Measurements from ENCODE around the gene SNTG2.

- TF ChIP-seq, protein P1, sequence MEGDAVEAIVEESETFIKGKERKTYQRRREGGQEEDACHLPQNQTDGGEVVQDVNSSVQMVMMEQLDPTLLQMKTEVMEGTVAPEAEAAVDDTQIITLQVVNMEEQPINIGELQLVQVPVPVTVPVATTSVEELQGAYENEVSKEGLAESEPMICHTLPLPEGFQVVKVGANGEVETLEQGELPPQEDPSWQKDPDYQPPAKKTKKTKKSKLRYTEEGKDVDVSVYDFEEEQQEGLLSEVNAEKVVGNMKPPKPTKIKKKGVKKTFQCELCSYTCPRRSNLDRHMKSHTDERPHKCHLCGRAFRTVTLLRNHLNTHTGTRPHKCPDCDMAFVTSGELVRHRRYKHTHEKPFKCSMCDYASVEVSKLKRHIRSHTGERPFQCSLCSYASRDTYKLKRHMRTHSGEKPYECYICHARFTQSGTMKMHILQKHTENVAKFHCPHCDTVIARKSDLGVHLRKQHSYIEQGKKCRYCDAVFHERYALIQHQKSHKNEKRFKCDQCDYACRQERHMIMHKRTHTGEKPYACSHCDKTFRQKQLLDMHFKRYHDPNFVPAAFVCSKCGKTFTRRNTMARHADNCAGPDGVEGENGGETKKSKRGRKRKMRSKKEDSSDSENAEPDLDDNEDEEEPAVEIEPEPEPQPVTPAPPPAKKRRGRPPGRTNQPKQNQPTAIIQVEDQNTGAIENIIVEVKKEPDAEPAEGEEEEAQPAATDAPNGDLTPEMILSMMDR (IDR thresholded peaks at IDR 0.05): no peak
- TF ChIP-seq POLR2A (IDR thresholded peaks at IDR 0.05): no peak
These were observed 40.0 kb upstream of the SNTG2 start for GRCh38 chr2:910698-911097.
